SU-DHL-6 (cell line): Measurements from ENCODE around the gene CAMK1.

ENCODE experiments used
- CTCF ChIP-seq: fragments of 200-600 bp; sonication (generic); IDR thresholded peaks from one replicate; pipeline ENCODE4 v1.5.1; 2017; ENCODE audit warnings: antibody characterized with exemption, mild to moderate bottlenecking, low read length, moderate library complexity; ENCODE audit not compliant: insufficient read depth, poor library complexity, severe bottlenecking
- EZH2phosphoT487 ChIP-seq: fragments of 200-600 bp; sonication (generic), shearing (Covaris generic); conservative IDR thresholded peaks from 2 replicates; pipeline ENCODE4 v1.6.1; 2018; ENCODE audit warnings: mild to moderate bottlenecking, antibody characterized with exemption, low read length, moderate library complexity, mixed read lengths

DNA sequence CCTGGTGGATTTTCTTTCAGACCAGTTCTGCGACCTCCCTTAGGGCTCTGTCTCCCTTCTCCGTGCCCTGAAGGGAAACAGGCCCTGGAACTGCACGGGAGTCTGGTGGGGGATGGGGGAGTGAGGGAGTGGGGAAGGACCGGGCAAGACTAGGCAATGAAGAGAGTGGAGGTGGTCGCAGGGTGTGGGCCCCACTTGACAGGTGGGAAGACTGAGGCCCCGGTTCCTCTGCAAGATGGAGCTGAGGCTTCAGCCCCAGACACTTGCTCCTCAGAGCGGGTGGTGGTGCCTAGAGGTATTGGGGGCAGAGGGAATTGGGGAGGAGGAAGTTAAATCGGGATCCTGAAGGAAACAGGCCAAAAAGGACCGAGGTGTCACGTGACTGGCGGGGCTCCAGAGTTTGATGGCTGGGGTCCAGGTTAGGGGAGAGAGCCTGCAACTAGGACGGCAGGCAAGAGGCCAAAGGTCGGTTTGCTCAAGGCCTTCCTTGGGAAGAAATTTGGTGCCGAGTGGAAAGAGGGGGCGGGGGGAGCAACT, 597 bp upstream of the CAMK1 start:
- TF ChIP-seq CTCF (no peak), EZH2phosphoT487 (no peak)
